Fibroblast of the aortic adventitia (primary cell): Measurements from ENCODE around the gene PSMD11. TPM values are rescaled to one million over a fixed set of nuclear protein-coding genes. Genes with fewer than 3 reads are reported as not detected.

ENCODE experiments used
- DNase-seq: peaks from one replicate; pipeline ENCODE4 v3.0.0-alpha.2; 2010; ENCODE audit warnings: low read depth
- H3K4me3 ChIP-seq: 2 replicates; pipeline ENCODE4 v1.5.1; 2011; ENCODE audit warnings: low read depth, mild to moderate bottlenecking, control low read depth, low read length, moderate library complexity
- CTCF ChIP-seq: IDR thresholded peaks from 2 replicates; pipeline ENCODE4 v1.5.1; 2011; ENCODE audit warnings: mild to moderate bottlenecking, low read length, control low read depth, inconsistent platforms; ENCODE audit not compliant: insufficient read depth
- total RNA-seq: library from RNA; depleted of rRNA; stranded (reverse); fragments of >200 nt; gene quantifications from 2 replicates; pipeline ENCODE4 v1.2.3, GENCODE V29; 2012; ENCODE audit warnings: low replicate concordance

PSMD11 gene
- total RNA-seq, 1 donor = 78.2 TPM

GRCh38 chr17:32517982-32518381, 73.7 kb downstream of the PSMD11 start:
- TF ChIP-seq CTCF = no peak
- H3K4me3 ChIP-seq = no peak overlapping the region
- DNase-seq = no peak

- peak overlapping the region; percentile 49 for H3K4me3 ChIP-seq
- DNase-seq = no peak
- no peak for TF ChIP-seq CTCF
These were observed 74.4 kb downstream of the PSMD11 start for GRCh38 chr17:32518646-32519227.

GRCh38 chr17:32519228-32520103, 75.2 kb downstream of the PSMD11 start:
- peak; percentile 4 for DNase-seq
- no peak for TF ChIP-seq CTCF
- H3K4me3 ChIP-seq = peak overlapping the region; percentile 49

- no peak for DNase-seq
- TF ChIP-seq CTCF = no peak
- H3K4me3 ChIP-seq = no peak overlapping the region
These were observed 75.9 kb downstream of the PSMD11 start for GRCh38 chr17:32520104-32520701.

GRCh38 chr17:32520737-32521404, 76.6 kb downstream of the PSMD11 start:
- DNase-seq = no peak
- TF ChIP-seq CTCF = no peak
- no peak overlapping the region for H3K4me3 ChIP-seq

- no peak for DNase-seq
- H3K4me3 ChIP-seq = no peak overlapping the region
- TF ChIP-seq CTCF = no peak
These were observed 78.8 kb downstream of the PSMD11 start for GRCh38 chr17:32523017-32523680.
